GM13976 (cell line): ENCODE measurements around the gene ENTPD6.
"Not testable (repeated sequence)": the region's sequence is repeated elsewhere in the genome, so short reads cannot be mapped to it uniquely, and the experiment has no call there.

Experiments used
- DNase-seq: peaks from one replicate; pipeline ENCODE4 v3.0.0; 2012; ENCODE audit warnings: low spot score
- in situ Hi-C: fragments of 300-500 bp; cut with MboI; formaldehyde crosslinking; loops from one replicate; pipeline ENCODE4 v1.12.0; 2022; ENCODE audit warnings: low sequenced_read_pairs, mixed read lengths, inconsistent platforms; ENCODE audit not compliant: unreplicated experiment
- TF ChIP-seq, protein P1 (sequence below): IDR thresholded peaks from 2 replicates; pipeline ENCODE4 v1.5.1; 2012; ENCODE audit warnings: borderline replicate concordance, mild to moderate bottlenecking; ENCODE audit not compliant: insufficient read depth; ENCODE audit errors: extremely low read depth, missing control alignments, control extremely low read depth

Gene ENTPD6

DNA sequence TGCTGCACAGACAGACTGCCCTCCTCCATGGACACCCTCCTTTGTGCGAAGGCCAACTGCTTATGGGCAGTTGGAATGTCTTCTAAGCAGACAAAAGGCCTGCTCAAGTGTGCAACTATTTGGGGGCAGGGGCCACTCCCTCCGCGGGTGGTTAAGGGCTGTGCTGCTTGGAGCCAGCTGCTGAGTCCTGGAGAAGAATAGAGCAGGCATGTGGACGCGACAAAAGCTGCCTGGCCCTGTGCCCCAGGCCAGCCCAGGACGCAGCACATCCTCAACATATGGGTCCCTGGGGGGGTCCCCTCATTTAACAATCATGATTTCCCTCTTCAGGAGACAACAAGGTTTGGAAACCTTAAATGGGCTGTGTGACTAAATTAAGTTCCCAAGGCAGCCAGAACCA lies 45.5 kb upstream of the ENTPD6 start:
- TF ChIP-seq, protein P1, sequence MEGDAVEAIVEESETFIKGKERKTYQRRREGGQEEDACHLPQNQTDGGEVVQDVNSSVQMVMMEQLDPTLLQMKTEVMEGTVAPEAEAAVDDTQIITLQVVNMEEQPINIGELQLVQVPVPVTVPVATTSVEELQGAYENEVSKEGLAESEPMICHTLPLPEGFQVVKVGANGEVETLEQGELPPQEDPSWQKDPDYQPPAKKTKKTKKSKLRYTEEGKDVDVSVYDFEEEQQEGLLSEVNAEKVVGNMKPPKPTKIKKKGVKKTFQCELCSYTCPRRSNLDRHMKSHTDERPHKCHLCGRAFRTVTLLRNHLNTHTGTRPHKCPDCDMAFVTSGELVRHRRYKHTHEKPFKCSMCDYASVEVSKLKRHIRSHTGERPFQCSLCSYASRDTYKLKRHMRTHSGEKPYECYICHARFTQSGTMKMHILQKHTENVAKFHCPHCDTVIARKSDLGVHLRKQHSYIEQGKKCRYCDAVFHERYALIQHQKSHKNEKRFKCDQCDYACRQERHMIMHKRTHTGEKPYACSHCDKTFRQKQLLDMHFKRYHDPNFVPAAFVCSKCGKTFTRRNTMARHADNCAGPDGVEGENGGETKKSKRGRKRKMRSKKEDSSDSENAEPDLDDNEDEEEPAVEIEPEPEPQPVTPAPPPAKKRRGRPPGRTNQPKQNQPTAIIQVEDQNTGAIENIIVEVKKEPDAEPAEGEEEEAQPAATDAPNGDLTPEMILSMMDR, result no peak
- in situ Hi-C loops, result no loop called here
- DNase-seq, result no peak

DNA sequence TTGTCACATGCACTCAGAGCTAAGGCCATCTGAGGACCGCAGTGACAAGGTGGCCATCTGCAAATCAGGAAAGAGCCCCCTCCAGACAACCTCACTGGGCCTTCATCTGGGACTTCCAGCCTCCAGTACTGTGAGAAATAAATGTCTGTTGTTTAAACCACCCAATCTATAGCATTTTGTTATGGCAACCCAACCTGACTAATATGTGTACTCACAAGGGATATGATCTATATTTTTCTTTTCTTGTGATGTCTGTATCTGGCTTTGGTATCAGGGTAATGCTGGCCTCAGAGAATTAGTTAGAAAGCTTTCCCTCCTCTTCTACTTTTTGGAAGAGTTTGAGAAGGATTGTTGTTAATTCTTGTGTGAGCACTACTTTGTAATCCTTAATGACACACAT lies 37.5 kb upstream of the ENTPD6 start:
- in situ Hi-C loops, result no loop called here
- DNase-seq, result no peak
- TF ChIP-seq, protein P1, result no peak

DNA sequence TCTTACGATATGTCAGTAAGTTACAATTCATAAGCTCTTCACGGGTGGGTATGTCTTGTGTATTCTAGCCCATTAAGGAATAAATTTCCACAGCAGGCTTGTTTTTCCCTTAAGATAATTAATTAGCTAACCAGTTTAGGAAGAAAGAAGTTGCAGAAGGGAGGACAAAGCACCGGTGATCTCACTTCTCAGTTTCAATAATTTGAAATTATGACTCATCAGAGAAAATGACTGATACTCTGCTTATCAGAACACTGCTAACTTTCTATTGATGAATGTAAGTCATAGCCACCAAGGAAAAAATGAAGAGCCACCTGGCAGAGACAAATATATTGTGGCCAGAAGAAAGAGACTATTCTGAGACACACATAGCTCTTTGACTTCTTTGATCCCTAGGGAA lies 35.0 kb upstream of the ENTPD6 start:
- in situ Hi-C loops, result no loop called here
- no peak for DNase-seq
- TF ChIP-seq, protein P1, result no peak

DNA sequence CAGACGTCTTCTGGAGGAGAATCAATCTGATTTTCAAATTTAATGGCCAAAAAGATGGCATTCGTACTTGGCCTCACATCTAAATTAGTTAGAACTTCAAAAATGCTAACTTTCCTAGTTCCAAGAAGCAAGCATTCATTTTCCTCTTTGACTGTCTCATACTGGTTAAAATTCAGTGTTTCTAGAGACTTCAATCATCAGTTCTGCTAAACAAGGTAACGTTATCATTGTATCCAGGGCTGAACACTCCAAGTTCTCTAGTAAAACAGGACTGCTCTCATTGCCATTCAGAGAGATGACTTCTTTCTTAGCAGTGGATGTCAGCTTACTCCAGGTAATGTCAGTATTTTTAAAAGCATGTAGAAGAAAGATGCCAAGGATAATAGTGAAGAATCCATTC lies 34.6 kb upstream of the ENTPD6 start:
- TF ChIP-seq, protein P1, result no peak
- no peak for DNase-seq
- in situ Hi-C loops, result no loop called here

DNA sequence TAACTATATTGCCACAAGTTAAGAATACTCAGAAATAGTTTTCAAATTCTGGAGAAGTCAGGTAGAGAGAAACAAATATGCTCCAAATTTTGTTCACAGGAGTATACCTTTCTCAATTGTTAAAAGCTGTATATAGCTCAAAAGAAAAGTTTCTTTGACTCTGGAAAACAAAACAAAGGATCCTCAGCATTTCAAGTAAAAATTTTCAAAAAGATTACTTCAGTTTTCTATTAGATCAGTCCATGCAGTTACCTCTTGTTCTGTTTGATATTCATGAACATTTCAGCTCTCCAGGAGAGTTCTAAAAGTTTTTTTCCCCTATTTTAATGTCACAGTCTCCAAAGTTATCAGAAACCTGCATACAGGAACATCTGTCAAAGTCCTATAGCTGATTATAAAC lies 30.4 kb upstream of the ENTPD6 start:
- TF ChIP-seq, protein P1, result no peak
- DNase-seq, result no peak
- in situ Hi-C loops, result no loop called here

DNA sequence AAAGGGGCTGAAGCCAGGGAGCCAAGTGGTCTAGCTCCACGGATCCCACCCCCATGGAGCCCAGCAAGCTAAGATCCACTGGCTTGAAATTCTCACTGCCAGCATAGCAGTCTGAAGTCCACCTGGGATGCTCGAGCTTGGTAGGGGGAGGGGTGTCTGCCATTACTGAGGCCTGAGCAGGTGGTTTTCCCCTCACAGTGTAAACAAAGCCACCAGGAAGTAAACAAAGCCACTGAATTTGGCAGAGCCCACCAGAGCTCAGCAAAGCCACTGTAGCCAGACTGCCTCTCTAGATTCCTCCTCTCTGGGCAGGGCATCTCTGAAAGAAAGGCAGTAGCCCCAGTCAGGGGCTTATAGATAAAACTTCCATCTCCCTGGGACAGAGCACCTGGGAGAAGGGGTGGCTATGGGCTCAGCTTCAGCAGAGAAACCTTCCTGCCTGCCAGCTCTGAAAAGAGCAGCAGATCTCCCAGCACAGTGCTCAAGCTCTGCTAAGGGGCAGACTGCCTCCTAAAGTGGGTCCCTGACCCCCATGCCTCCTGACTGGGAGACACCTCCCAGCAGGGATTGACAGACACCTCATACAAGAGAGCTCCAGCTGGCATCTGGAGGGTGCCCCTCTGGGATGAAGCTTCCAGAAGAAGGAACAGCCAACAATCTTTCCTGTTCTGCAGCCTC lies 29.3 kb upstream of the ENTPD6 start:
- DNase-seq, in situ Hi-C loops: not testable (repeated sequence)

DNA sequence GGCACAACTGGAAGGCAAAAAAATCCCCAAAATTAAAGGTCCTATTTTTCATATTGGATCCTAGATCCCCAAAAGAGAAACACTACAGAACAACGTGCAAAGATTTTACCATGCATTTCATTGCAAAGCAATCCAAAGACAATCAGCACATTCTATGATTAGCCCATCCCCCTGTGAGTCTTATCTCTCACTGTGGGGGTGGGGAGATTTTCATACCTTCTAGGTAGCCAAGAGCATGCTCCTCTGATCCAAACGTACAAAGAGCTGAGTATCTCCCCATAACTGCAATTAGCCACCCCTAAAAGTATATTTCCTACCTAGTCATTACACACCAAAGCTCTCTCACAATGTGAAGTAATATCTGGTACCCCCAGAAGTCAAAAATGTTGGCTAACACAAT lies 22.2 kb upstream of the ENTPD6 start:
- DNase-seq, result no peak
- in situ Hi-C loops, result loop anchor here (10.0 kb wide), 2 partner anchors 99 to 179 kb away; partner anchors contain the start of gene APMAP
- TF ChIP-seq, protein P1, result no peak
